ENCODE results near the gene LAMA2.
"Not testable (repeated sequence)": the region's sequence is repeated elsewhere in the genome, so short reads cannot be mapped to it uniquely, and the experiment has no call there.

Gene LAMA2

DNA sequence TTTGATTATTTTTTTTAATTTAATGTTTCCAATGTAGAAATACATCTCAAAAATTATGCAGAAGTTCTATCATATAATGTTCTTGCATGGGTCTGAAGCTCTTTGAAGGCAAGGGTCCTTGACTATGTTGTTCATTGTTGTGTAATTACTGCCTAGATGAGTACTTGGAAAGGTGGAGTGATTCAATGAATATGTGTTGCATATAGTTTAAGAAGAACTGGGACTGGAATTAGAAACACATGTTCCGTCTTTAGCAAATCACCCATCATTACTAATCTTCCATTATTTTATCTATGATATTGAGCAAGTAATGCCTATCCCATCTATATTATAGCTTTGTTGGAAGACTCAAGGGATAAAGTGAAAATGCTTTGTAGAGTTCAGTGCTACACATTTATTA is 147.3 kb downstream of the LAMA2 start:
- WGBS (ENCODE audit: insufficient coverage, insufficient read length) = no CpG with 5 or more reads among the region's 1 CpG
- H3K4me3 ChIP-seq (ENCODE audit: low read length) = no peak overlapping the region
- H3K9me3 ChIP-seq (ENCODE audit: control insufficient read depth, insufficient read depth, low read length) = no peaks in the 10 kb centered on the region
- no peaks in the 10 kb centered on the region for H3K4me1 ChIP-seq (ENCODE audit: control insufficient read depth, insufficient read depth, low read length)
- no peak for DNase-seq (ENCODE audit: low read depth, low spot score)
- H3K36me3 ChIP-seq (ENCODE audit: control insufficient read depth, insufficient read depth, low read length) = no peaks in the 10 kb centered on the region
- H3K27me3 ChIP-seq (ENCODE audit: control insufficient read depth, insufficient read depth, low read length) = no peaks in the 10 kb centered on the region
- no peak overlapping the region for H3K27ac ChIP-seq (ENCODE audit: low read length)

DNA sequence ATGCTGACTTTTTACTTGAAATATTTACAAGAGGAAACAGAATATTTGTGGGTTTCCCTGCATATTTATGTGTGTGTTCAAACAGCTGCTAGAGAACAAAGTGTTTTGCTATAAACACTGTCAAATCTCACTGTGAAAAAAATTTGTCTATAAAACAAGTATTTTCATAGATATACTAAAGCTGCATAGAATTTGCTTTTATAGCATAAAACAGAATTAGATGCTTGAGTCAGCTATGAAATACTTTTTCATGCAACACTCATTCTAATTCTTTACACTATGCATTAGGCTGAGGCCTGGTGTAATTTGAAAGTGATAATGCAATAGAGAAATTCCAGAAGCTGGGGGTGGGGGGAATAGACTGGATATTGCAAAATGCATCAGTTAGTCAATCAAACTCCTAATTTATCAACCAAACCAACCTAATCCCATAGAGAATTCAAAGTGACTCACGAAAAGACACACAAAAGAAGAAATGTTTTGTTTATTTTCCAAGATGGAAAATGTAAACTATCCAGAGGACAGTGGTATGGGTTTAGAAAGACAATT is 148.2 kb downstream of the LAMA2 start:
- H3K4me3 ChIP-seq (ENCODE audit: low read length) = no peak overlapping the region
- no peaks in the 10 kb centered on the region for H3K4me1 ChIP-seq (ENCODE audit: control insufficient read depth, insufficient read depth, low read length)
- DNase-seq (ENCODE audit: low read depth, low spot score) = no peak
- no peaks in the 10 kb centered on the region for H3K36me3 ChIP-seq (ENCODE audit: control insufficient read depth, insufficient read depth, low read length)
- no peaks in the 10 kb centered on the region for H3K9me3 ChIP-seq (ENCODE audit: control insufficient read depth, insufficient read depth, low read length)
- H3K27me3 ChIP-seq (ENCODE audit: control insufficient read depth, insufficient read depth, low read length) = no peaks in the 10 kb centered on the region
- WGBS (ENCODE audit: insufficient coverage, insufficient read length) = no CpG with 5 or more reads among the region's 1 CpG
- no peak overlapping the region for H3K27ac ChIP-seq (ENCODE audit: low read length)

DNA sequence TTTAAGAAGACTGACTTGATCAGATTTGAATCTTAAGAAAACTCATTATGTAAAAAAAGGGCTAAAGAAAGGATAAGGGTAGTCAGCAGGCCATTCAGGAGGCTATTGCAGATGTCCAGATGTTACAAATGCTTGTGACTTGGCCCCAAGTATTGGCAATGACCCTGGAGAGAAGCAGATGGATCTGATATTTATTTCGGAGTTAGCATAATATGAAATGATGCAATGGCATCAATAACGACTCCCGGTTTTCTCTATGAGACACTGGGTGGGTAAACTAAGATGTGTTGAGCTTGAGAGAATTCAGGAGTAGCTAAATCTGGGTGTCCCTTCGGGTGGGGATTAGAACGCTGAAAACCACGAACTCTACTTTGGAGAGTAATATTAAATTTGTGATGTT is 149.7 kb downstream of the LAMA2 start:
- Histone ChIP-seq H3K4me3 (ENCODE audit: low read length) (no peak overlapping the region), H3K4me1 (ENCODE audit: control insufficient read depth, insufficient read depth, low read length) (no peaks in the 10 kb centered on the region), H3K27ac (ENCODE audit: low read length) (no peak overlapping the region), H3K36me3 (ENCODE audit: control insufficient read depth, insufficient read depth, low read length) (no peaks in the 10 kb centered on the region), H3K9me3 (ENCODE audit: control insufficient read depth, insufficient read depth, low read length) (no peaks in the 10 kb centered on the region), H3K27me3 (ENCODE audit: control insufficient read depth, insufficient read depth, low read length) (no peaks in the 10 kb centered on the region)
- DNase-seq (ENCODE audit: low read depth, low spot score) = no peak
- no CpG with 5 or more reads among the region's 6 CpGs for WGBS (ENCODE audit: insufficient coverage, insufficient read length)

DNA sequence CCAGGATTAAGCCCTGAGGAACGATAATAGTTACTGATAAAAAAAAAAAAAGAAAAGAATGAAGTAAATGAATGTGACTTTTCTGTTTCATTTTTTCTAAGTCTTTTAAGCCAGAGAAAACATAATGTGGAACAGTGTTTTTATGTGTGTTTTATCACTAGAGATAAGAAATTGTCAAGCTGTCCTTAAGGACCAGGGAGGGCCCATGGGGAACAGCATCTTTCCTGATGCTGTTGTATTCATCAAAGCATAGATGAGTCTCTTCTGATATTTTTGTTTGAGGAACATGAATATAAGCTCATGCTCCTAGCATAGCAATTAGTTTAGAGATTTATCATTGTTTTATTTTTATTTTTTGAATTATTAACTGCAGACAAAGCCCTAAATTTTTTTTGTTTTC is 150.2 kb downstream of the LAMA2 start:
- WGBS (ENCODE audit: insufficient coverage, insufficient read length) = 100% methylated on average over 1 of the region's 1 CpG
- Histone ChIP-seq H3K27me3 (ENCODE audit: control insufficient read depth, insufficient read depth, low read length) (no peaks in the 10 kb centered on the region), H3K36me3 (ENCODE audit: control insufficient read depth, insufficient read depth, low read length) (no peaks in the 10 kb centered on the region)

DNA sequence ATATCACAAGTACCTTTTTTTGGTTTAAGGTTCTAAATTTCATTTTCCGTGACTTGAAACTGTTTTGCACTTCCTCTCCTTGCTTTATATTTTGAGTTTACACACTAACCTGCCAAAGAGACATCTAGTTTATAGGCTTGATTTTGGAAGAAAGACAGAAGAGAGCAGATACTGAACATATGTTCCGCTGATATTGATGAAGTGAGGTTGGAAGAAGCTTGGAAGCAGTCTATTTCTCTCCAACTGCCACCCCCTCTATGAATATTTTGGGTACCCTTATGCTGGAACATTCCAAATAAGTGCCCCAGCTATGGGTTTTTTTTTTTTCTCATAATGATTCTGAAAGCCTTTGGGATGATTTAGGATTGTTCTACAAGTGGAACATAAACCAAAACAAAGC is 150.6 kb downstream of the LAMA2 start:
- Histone ChIP-seq H3K27ac (ENCODE audit: low read length) (no peak overlapping the region), H3K36me3 (ENCODE audit: control insufficient read depth, insufficient read depth, low read length) (no peaks in the 10 kb centered on the region), H3K4me1 (ENCODE audit: control insufficient read depth, insufficient read depth, low read length) (no peaks in the 10 kb centered on the region), H3K9me3 (ENCODE audit: control insufficient read depth, insufficient read depth, low read length) (no peaks in the 10 kb centered on the region), H3K4me3 (ENCODE audit: low read length) (no peak overlapping the region), H3K27me3 (ENCODE audit: control insufficient read depth, insufficient read depth, low read length) (no peaks in the 10 kb centered on the region)
- no peak for DNase-seq (ENCODE audit: low read depth, low spot score)
- WGBS (ENCODE audit: insufficient coverage, insufficient read length) = no CpG with 5 or more reads among the region's 2 CpGs

More for the DNA sequence above, 150.2 kb downstream of the LAMA2 start:
- no peaks in the 10 kb centered on the region for H3K4me1 ChIP-seq (ENCODE audit: control insufficient read depth, insufficient read depth, low read length)
- H3K27ac ChIP-seq (ENCODE audit: low read length) = no peak overlapping the region
- DNase-seq (ENCODE audit: low read depth, low spot score) = no peak
- H3K4me3 ChIP-seq (ENCODE audit: low read length) = no peak overlapping the region
- H3K9me3 ChIP-seq (ENCODE audit: control insufficient read depth, insufficient read depth, low read length) = no peaks in the 10 kb centered on the region

GRCh38 chr6:129041563-129041962 is 158.6 kb downstream of the LAMA2 start:
- H3K27ac ChIP-seq (ENCODE audit: low read length) = no peak overlapping the region
- H3K9me3 ChIP-seq (ENCODE audit: control insufficient read depth, insufficient read depth, low read length) = 0 out of 2 replicates have a peak, but pooled peaks cover 1% of the 10 kb centered on the region
- no peak overlapping the region for H3K4me3 ChIP-seq (ENCODE audit: low read length)
- no peaks in the 10 kb centered on the region for H3K27me3 ChIP-seq (ENCODE audit: control insufficient read depth, insufficient read depth, low read length)
- DNase-seq (ENCODE audit: low read depth, low spot score) = no peak
- no peaks in the 10 kb centered on the region for H3K36me3 ChIP-seq (ENCODE audit: control insufficient read depth, insufficient read depth, low read length)
- WGBS (ENCODE audit: insufficient coverage, insufficient read length) = no CpG with 5 or more reads among the region's 2 CpGs
- no peaks in the 10 kb centered on the region for H3K4me1 ChIP-seq (ENCODE audit: control insufficient read depth, insufficient read depth, low read length)

DNA sequence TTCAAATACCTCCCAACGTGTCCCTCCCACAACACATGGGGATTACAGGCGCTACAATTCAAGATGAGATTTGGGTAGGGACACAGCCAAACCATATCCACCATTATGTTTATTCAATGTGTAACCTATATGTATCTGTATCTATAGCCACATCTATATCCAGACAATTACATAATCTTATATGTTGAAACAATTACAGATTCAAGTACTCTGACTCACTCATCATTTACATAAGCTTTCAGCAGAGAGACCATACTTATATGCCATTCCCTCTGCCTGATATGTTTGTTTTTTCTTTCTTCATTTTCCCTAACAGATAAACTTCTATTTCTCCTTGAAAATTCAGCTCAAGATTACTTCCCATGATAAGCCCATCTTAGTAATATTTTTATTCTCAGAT is 163.6 kb downstream of the LAMA2 start:
- Histone ChIP-seq H3K27ac (ENCODE audit: low read length) (no peak overlapping the region), H3K4me1 (ENCODE audit: control insufficient read depth, insufficient read depth, low read length) (no peaks in the 10 kb centered on the region), H3K27me3 (ENCODE audit: control insufficient read depth, insufficient read depth, low read length) (no peaks in the 10 kb centered on the region), H3K9me3 (ENCODE audit: control insufficient read depth, insufficient read depth, low read length) (0 out of 2 replicates have a peak, but pooled peaks cover 1% of the 10 kb centered on the region), H3K4me3 (ENCODE audit: low read length) (no peak overlapping the region), H3K36me3 (ENCODE audit: control insufficient read depth, insufficient read depth, low read length) (no peaks in the 10 kb centered on the region)
- WGBS (ENCODE audit: insufficient coverage, insufficient read length) = no CpG with 5 or more reads among the region's 2 CpGs
- no peak for DNase-seq (ENCODE audit: low read depth, low spot score)

- H3K36me3 ChIP-seq (ENCODE audit: control insufficient read depth, insufficient read depth, low read length) = no peaks in the 10 kb centered on the region
- H3K4me1 ChIP-seq (ENCODE audit: control insufficient read depth, insufficient read depth, low read length) = no peaks in the 10 kb centered on the region
- WGBS (ENCODE audit: insufficient coverage, insufficient read length) = no CpG with 5 or more reads among the region's 3 CpGs
- H3K27ac ChIP-seq (ENCODE audit: low read length) = no peak overlapping the region
- 0 out of 2 replicates have a peak, but pooled peaks cover 1% of the 10 kb centered on the region for H3K9me3 ChIP-seq (ENCODE audit: control insufficient read depth, insufficient read depth, low read length)
- H3K27me3 ChIP-seq (ENCODE audit: control insufficient read depth, insufficient read depth, low read length) = no peaks in the 10 kb centered on the region
- H3K4me3 ChIP-seq (ENCODE audit: low read length) = no peak overlapping the region
- no peak for DNase-seq (ENCODE audit: low read depth, low spot score)
These were observed 164.9 kb downstream of the LAMA2 start for GRCh38 chr6:129047834-129048233.

DNA sequence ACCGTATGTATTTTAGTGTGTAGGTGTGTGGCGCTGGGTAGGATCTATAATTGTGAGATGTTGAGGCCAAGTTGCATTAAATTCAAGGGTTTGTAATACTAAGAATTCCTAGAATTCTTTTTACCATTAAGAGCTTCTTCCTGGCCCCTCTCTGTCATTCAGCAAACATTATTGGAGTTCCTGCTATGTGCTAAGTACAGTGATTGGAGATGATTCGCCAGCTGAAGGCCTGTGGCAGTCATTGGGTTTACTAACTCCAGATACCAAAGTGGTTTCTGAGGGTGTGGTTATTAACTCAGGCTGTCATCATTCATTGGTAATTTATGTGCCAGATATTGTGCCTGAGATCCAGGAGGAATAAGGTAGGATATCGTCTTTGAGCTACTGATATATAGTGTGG is 167.1 kb downstream of the LAMA2 start:
- Histone ChIP-seq H3K27me3 (ENCODE audit: control insufficient read depth, insufficient read depth, low read length) (no peaks in the 10 kb centered on the region), H3K4me1 (ENCODE audit: control insufficient read depth, insufficient read depth, low read length) (no peaks in the 10 kb centered on the region), H3K9me3 (ENCODE audit: control insufficient read depth, insufficient read depth, low read length) (no peaks in the 10 kb centered on the region), H3K36me3 (ENCODE audit: control insufficient read depth, insufficient read depth, low read length) (no peaks in the 10 kb centered on the region), H3K27ac (ENCODE audit: low read length) (no peak overlapping the region), H3K4me3 (ENCODE audit: low read length) (no peak overlapping the region)
- DNase-seq (ENCODE audit: low read depth, low spot score) = no peak
- no CpG with 5 or more reads among the region's 4 CpGs for WGBS (ENCODE audit: insufficient coverage, insufficient read length)

GRCh38 chr6:129053143-129053542 is 170.2 kb downstream of the LAMA2 start:
- not testable (repeated sequence) for H3K27ac ChIP-seq (ENCODE audit: low read length); H3K36me3 ChIP-seq (ENCODE audit: control insufficient read depth, insufficient read depth, low read length); H3K9me3 ChIP-seq (ENCODE audit: control insufficient read depth, insufficient read depth, low read length); H3K4me3 ChIP-seq (ENCODE audit: low read length); DNase-seq (ENCODE audit: low read depth, low spot score); H3K27me3 ChIP-seq (ENCODE audit: control insufficient read depth, insufficient read depth, low read length); H3K4me1 ChIP-seq (ENCODE audit: control insufficient read depth, insufficient read depth, low read length)
- no CpG with 5 or more reads among the region's 13 CpGs for WGBS (ENCODE audit: insufficient coverage, insufficient read length)

DNA sequence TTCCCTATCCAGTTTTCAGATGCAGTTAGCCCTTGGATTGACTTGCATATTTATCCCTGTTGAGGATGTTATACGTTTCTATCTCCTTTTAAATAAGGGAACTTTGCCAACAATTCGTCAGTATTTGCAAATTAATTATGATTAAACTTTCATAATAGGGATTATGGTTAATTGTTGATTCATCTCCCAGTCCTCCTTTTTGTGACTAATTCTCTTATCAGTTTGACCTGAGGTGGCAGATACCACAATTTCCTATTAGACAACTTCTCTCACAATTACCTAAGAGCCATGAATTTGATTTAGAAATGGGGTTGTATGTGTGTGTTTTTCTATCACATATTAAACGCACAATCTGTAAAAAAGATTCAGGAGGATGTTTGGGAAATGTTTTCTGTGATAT is 172.9 kb downstream of the LAMA2 start:
- Histone ChIP-seq H3K9me3 (ENCODE audit: control insufficient read depth, insufficient read depth, low read length) (no peaks in the 10 kb centered on the region), H3K36me3 (ENCODE audit: control insufficient read depth, insufficient read depth, low read length) (no peaks in the 10 kb centered on the region), H3K27me3 (ENCODE audit: control insufficient read depth, insufficient read depth, low read length) (no peaks in the 10 kb centered on the region), H3K27ac (ENCODE audit: low read length) (no peak overlapping the region), H3K4me1 (ENCODE audit: control insufficient read depth, insufficient read depth, low read length) (no peaks in the 10 kb centered on the region), H3K4me3 (ENCODE audit: low read length) (no peak overlapping the region)
- WGBS (ENCODE audit: insufficient coverage, insufficient read length) = no CpG with 5 or more reads among the region's 3 CpGs
- no peak for DNase-seq (ENCODE audit: low read depth, low spot score)
